IMR-90 (cell line): ENCODE measurements around the gene SPAG16. TPM values are rescaled to one million over a fixed set of nuclear protein-coding genes. Genes with fewer than 3 reads are reported as not detected.

Experiments
- ATAC-seq: fragments of 200-7000 bp; cut with Tn5 transposase; 2 replicates; pipeline ENCODE4 v1.9.1; 2020; ENCODE audit warnings: low read depth, mild to moderate bottlenecking, moderate library complexity
- BruUV-seq: library from RNA; stranded (reverse); fragments of 400-500 nt; replicated peaks from 2 replicates; lab custom pipeline; 2021; lab: Mats Ljungman, UMichigan
- CTCF ChIA-PET: fragments of 300-600 bp; formaldehyde crosslinking; extraction: SDS; loops from one replicate; lab custom pipeline; 2021; ENCODE audit warnings: antibody characterized with exemption; lab: Yijun Ruan, JAX
- POLR2A ChIA-PET: fragments of 300-600 bp; sonication (Branson Sonifier 250); formaldehyde crosslinking; loops from one replicate; lab custom pipeline; 2022; ENCODE audit warnings: antibody characterized with exemption; ENCODE audit not compliant: unreplicated experiment; lab: Charles Lee
- DNase-seq: peaks from one replicate; pipeline ENCODE4 v3.0.0; 2013
- H2AFZ ChIP-seq: replicated peaks from 2 replicates; pipeline ENCODE3; 2013; ENCODE audit warnings: low read length, mild to moderate bottlenecking; ENCODE audit not compliant: poor library complexity
- H2AK5ac ChIP-seq: 2 replicates; pipeline ENCODE4 v1.6.1; 2013; ENCODE audit warnings: low read depth, low read length, inconsistent platforms
- H2AK9ac ChIP-seq: replicated peaks from 2 replicates; pipeline ENCODE3; 2013; ENCODE audit warnings: mild to moderate bottlenecking, low read depth, low read length, moderate library complexity; ENCODE audit not compliant: poor library complexity
- H2BK120ac ChIP-seq: 2 replicates; pipeline ENCODE4 v1.6.1; 2013; ENCODE audit warnings: low read depth, low read length, inconsistent platforms
- H2BK15ac ChIP-seq: 3 replicates; pipeline ENCODE4 v1.6.1; 2013; ENCODE audit warnings: low read depth, low read length, inconsistent platforms
- H2BK20ac ChIP-seq: 2 replicates; pipeline ENCODE4 v1.6.1; 2013; ENCODE audit warnings: low read depth, mild to moderate bottlenecking, inconsistent platforms, low read length, moderate library complexity
- H2BK5ac ChIP-seq: 2 replicates; pipeline ENCODE4 v1.6.1; 2013; ENCODE audit warnings: mild to moderate bottlenecking, low read depth, low read length, inconsistent platforms; ENCODE audit not compliant: poor library complexity, severe bottlenecking
- H3K14ac ChIP-seq: replicated peaks from 2 replicates; pipeline ENCODE4 v1.6.1; 2013; ENCODE audit warnings: low read depth, low read length, inconsistent platforms
- H3K18ac ChIP-seq: 2 replicates; pipeline ENCODE4 v1.6.1; 2013; ENCODE audit warnings: low read depth, low read length, control low read depth
- H3K23ac ChIP-seq: 2 replicates; pipeline ENCODE4 v1.6.1; 2013; ENCODE audit warnings: low read depth, low read length, inconsistent platforms
- H3K27ac ChIP-seq: 2 replicates; pipeline ENCODE4 v1.5.1; 2013; ENCODE audit warnings: mild to moderate bottlenecking, control low read depth, low read length; ENCODE audit not compliant: insufficient read depth
- H3K27me3 ChIP-seq: 2 replicates; pipeline ENCODE4 v1.6.1; 2013; ENCODE audit warnings: low read length; ENCODE audit not compliant: control insufficient read depth, insufficient read depth
- H3K36me3 ChIP-seq: 2 replicates; pipeline ENCODE4 v1.6.1; 2013; ENCODE audit warnings: low read length, mixed read lengths; ENCODE audit not compliant: control insufficient read depth, insufficient read depth
- H3K4ac ChIP-seq: 2 replicates; pipeline ENCODE4 v1.6.1; 2013; ENCODE audit warnings: low read depth, low read length, inconsistent platforms
- H3K4me1 ChIP-seq: 2 replicates; pipeline ENCODE4 v1.6.1; 2013; ENCODE audit warnings: low read length, mixed read lengths; ENCODE audit not compliant: control insufficient read depth, insufficient read depth
- H3K4me2 ChIP-seq: 2 replicates; pipeline ENCODE4 v1.6.1; 2013; ENCODE audit warnings: low read depth, mild to moderate bottlenecking, control low read depth, low read length, moderate library complexity
- H3K4me3 ChIP-seq: 2 replicates; pipeline ENCODE4 v1.5.1; 2013; ENCODE audit warnings: low read depth, mild to moderate bottlenecking, control low read depth, low read length, moderate library complexity; ENCODE audit not compliant: insufficient read depth
- H3K56ac ChIP-seq: 2 replicates; pipeline ENCODE4 v1.6.1; 2013; ENCODE audit warnings: low read length, inconsistent platforms; ENCODE audit not compliant: insufficient read depth; ENCODE audit errors: extremely low read depth
- H3K79me1 ChIP-seq, 2 experiments: 2 replicates each; pipeline ENCODE4 v1.6.1; 2013; ENCODE audit warnings: low read length in 2 of 2, inconsistent platforms in 1 of 2, low read depth in 1 of 2
- H3K9ac ChIP-seq: 2 replicates; pipeline ENCODE4 v1.6.1; 2013; ENCODE audit warnings: low read depth, low read length, control low read depth
- H3K9me1 ChIP-seq: 2 replicates; pipeline ENCODE4 v1.6.1; 2013; ENCODE audit warnings: low read length, inconsistent platforms; ENCODE audit not compliant: insufficient read depth
- H3K9me3 ChIP-seq: 2 replicates; pipeline ENCODE4 v1.6.1; 2013; ENCODE audit warnings: low read length; ENCODE audit not compliant: control insufficient read depth, insufficient read depth
- H4K20me1 ChIP-seq: 2 replicates; pipeline ENCODE4 v1.6.1; 2013; ENCODE audit warnings: low read length, inconsistent platforms; ENCODE audit not compliant: insufficient read depth
- H4K5ac ChIP-seq: 2 replicates; pipeline ENCODE4 v1.6.1; 2013; ENCODE audit warnings: mild to moderate bottlenecking, low read depth, low read length, control low read depth
- H4K8ac ChIP-seq, 2 experiments: 2 replicates each; pipeline ENCODE4 v1.6.1; 2013; ENCODE audit warnings: low read depth in 2 of 2, low read length in 2 of 2, control low read depth in 1 of 2, inconsistent platforms in 1 of 2
- H4K91ac ChIP-seq: 2 replicates; pipeline ENCODE4 v1.6.1; 2013; ENCODE audit warnings: low read depth, low read length, inconsistent platforms; ENCODE audit not compliant: insufficient read depth
- BHLHE40 ChIP-seq: fragments of 150-350 bp; IDR thresholded peaks from 2 replicates; pipeline ENCODE4 v1.6.1; 2016; ENCODE audit warnings: mild to moderate bottlenecking, low read depth, low read length
- CHD1 ChIP-seq: IDR thresholded peaks from 2 replicates; pipeline ENCODE4 v1.6.1; 2012; ENCODE audit warnings: low read depth, low read length, improper control_type of control experiment
- MAFK ChIP-seq: IDR thresholded peaks from 2 replicates; pipeline ENCODE4 v1.6.1; 2012; ENCODE audit warnings: low read depth, low read length, improper control_type of control experiment
- RCOR1 ChIP-seq: IDR thresholded peaks from 2 replicates; pipeline ENCODE4 v1.6.1; 2012; ENCODE audit warnings: mild to moderate bottlenecking, low read length, improper control_type of control experiment; ENCODE audit not compliant: insufficient replicate concordance
- RFX5 ChIP-seq: IDR thresholded peaks from 2 replicates; pipeline ENCODE4 v1.8.0; 2012; ENCODE audit warnings: low read depth, mild to moderate bottlenecking, low read length, moderate library complexity
- WGBS, 2 experiments: methylation state at CpG; one replicate each; pipeline versions ENCODE4 v1.1.5 to v1.1.7; 2013; ENCODE audit warnings: missing lambda C conversion rate in 2 of 2; ENCODE audit not compliant: insufficient read length in 1 of 2; ENCODE audit errors: extremely low coverage in 2 of 2; 5-methylcytosine and 5-hydroxymethylcytosine counted together
- dilution Hi-C: fragments of 300-500 bp; cut with HindIII; formaldehyde crosslinking; loops from one replicate; pipeline ENCODE4 v1.14.3; 2018; ENCODE audit warnings: low sequenced_read_pairs; ENCODE audit not compliant: unreplicated experiment
- in situ Hi-C: fragments of 300-500 bp; cut with MboI; formaldehyde crosslinking; loops from 3 replicates; pipeline ENCODE4 v1.14.3; 2019; ENCODE audit warnings: low sequenced_read_pairs, inconsistent platforms, mixed read lengths
- intact Hi-C: fragments of 100-400 bp; cut with micrococcal nuclease; formaldehyde crosslinking; loops from 2 replicates; pipeline ENCODE4 v1.10.0; 2022
- polyA plus RNA-seq, 3 experiments: library from polyadenylated mRNA; depleted of rRNA; stranded (reverse); fragments of >200 nt; gene quantifications; 2 replicates each; pipeline ENCODE4 v1.2.3, GENCODE V29; 2012; ENCODE audit warnings: low replicate concordance in 1 of 3
- total RNA-seq: library from RNA; depleted of rRNA; stranded (reverse); fragments of >200 nt; gene quantifications from 2 replicates; pipeline ENCODE4 v1.2.3, GENCODE V29; 2012
- TF ChIP-seq, protein P1 (sequence below): conservative IDR thresholded peaks from 2 replicates; pipeline ENCODE4 v1.5.1; 2012; ENCODE audit warnings: mild to moderate bottlenecking, low read depth, low read length, improper control_type of control experiment

SPAG16 gene
- total and polyA plus RNA-seq, 2 of the 4 experiments (the other 2 are of a cell fraction) = 7.3 to 13.5 TPM

DNA sequence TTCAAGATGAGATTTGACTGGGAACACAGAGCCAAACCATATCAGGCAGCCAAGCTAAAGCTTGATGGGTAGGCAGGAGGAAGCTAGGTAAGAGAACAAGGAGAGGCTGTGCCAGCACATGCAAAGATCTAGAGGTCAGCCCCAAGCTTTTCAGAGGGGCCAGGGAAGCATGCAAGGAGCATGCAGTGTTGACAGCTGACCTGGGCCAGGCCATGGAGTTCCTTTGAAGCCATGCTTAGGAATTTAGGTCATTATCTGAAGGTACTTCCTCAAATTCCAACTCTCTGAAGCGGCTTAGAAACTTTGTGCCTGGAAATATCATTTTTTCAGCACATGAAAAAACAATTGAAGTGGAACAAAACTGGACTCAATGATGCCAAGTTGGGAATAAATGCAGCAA lies 130.8 kb downstream of the SPAG16 start:
- intact Hi-C loops = no loop called here
- no peak overlapping the region for H3K23ac ChIP-seq
- POLR2A ChIA-PET = interaction anchor here (0.5 kb wide), 1 partner anchor 130 kb away, joined by 3 read pairs; no protein-coding TSS in a partner anchor

More for the DNA sequence above, 130.8 kb downstream of the SPAG16 start:
- in situ Hi-C loops (no loop called here), dilution Hi-C loops (no loop called here)
- H3K9ac ChIP-seq = no peak overlapping the region
- H2AK9ac ChIP-seq = no peak overlapping the region
- no peaks in the 10 kb centered on the region for H3K4me1 ChIP-seq
- no peak overlapping the region for H2AFZ ChIP-seq
- H3K18ac ChIP-seq = no peak overlapping the region
- H4K91ac ChIP-seq = no peak overlapping the region
- ATAC-seq (no peak), DNase-seq (no peak)
- no peak overlapping the region for H2BK120ac ChIP-seq
- no peaks in the 10 kb centered on the region for H3K9me1 ChIP-seq
- TF ChIP-seq CHD1 (no peak), MAFK (no peak), RFX5 (no peak), BHLHE40 (no peak), RCOR1 (no peak)
- TF ChIP-seq, protein P1, sequence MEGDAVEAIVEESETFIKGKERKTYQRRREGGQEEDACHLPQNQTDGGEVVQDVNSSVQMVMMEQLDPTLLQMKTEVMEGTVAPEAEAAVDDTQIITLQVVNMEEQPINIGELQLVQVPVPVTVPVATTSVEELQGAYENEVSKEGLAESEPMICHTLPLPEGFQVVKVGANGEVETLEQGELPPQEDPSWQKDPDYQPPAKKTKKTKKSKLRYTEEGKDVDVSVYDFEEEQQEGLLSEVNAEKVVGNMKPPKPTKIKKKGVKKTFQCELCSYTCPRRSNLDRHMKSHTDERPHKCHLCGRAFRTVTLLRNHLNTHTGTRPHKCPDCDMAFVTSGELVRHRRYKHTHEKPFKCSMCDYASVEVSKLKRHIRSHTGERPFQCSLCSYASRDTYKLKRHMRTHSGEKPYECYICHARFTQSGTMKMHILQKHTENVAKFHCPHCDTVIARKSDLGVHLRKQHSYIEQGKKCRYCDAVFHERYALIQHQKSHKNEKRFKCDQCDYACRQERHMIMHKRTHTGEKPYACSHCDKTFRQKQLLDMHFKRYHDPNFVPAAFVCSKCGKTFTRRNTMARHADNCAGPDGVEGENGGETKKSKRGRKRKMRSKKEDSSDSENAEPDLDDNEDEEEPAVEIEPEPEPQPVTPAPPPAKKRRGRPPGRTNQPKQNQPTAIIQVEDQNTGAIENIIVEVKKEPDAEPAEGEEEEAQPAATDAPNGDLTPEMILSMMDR = no peak
- H3K14ac ChIP-seq = no peak overlapping the region
- no peak overlapping the region for H3K4me2 ChIP-seq
- H2BK15ac ChIP-seq = no peak overlapping the region
- no TSS peak for BruUV-seq
- no peak overlapping the region for H3K56ac ChIP-seq
- H4K8ac ChIP-seq = no peak overlapping the region
- no peak overlapping the region for H3K4ac ChIP-seq
- no peak overlapping the region for H3K27ac ChIP-seq
- WGBS, 2 experiments = 40% methylated on average over 1 of the region's 1 CpG; no CpG with 5 or more reads in 1 of the 2 experiments
- no peaks in the 10 kb centered on the region for H3K79me1 ChIP-seq
- H3K36me3 ChIP-seq = no peaks in the 10 kb centered on the region
- no peak overlapping the region for H4K5ac ChIP-seq
- no peak overlapping the region for H2AK5ac ChIP-seq
- CTCF ChIA-PET = no interaction called here
- no peak overlapping the region for H2BK20ac ChIP-seq
- no peaks in the 10 kb centered on the region for H3K27me3 ChIP-seq
- no peaks in the 10 kb centered on the region for H3K9me3 ChIP-seq
- no peak overlapping the region for H2BK5ac ChIP-seq
- no peaks in the 10 kb centered on the region for H4K20me1 ChIP-seq
- no peak overlapping the region for H3K4me3 ChIP-seq
